ENCODE data around the gene COPG2.

Gene COPG2

DNA sequence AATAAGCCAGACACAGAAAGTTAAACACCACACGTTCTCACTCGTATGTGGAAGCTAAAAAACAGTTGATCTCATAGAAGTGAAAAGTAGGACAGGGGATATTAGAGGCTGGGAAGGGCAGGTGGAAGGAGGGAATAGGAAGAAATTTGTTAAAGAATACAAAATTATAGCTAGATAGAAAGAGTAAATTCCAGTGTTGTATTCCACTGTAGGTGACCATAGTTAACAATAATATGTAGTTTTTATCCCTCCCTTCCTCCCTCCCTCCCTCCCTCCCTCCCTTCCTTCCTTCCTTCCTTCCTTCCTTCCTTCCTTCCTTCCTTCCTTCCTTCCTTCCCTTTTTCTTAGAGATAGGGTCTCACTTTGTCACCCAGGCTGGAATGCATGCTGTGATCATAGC lies 196.6 kb downstream of the COPG2 start:
- DNase-seq: no peak

DNA sequence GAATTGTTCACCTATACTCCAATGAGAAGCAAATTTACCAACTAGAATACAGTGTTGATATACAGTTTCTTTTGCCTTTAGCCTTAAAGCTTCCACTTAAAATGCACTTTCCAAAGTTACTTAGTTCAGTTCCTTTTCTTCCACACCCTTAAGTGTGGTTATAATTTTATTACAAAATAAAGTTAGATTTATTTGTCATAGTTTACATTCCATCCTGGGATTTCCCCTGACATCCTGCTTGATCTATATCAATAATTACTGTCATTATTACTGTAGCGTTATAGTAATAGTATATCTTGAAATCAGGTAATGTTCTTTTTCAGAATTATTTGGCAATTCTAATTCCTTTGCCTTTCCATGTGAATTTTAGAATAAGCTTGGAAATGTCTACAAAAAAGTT lies 199.9 kb downstream of the COPG2 start:
- DNase-seq: no peak

DNA sequence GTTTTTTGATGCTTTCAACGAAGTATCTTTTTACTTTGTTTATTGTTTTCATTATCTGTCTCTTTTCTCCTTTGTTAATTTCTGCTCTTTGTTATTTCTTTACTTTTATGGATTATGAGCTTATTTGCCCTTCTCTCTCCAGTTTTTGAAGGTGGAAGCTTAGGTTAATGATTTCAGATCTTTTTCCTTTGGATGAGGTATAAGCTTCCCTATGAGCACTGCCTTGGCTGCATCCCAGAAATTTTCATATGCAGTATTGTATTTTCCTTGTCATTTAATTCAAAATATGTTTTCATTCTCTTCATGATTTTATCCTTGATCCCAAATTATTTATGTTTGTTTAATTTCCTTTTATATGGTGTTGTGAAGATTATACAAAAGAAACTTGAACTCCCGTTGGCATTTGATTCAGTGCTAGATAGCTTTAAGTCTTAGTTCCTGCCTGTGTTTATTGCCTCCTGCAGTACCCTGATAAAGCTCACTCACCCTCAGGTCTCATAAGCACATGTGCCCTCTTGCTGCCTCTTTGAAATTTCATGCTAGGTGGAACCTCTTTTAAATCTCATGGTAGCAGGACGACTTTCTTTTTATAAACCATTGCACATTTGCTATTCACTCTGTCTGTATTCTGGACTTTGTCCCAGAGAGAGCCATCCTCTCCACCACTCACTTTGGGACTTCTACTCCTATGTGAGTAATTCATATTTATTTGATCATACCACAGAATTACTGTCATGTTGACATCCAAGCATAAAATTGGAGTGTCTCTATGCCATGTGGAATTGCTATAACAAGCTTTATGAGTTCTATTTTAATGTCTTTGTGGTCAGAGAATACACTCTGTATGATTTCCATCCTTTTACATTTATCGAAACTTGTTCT lies 204.8 kb downstream of the COPG2 start:
- DNase-seq: no peak

DNA sequence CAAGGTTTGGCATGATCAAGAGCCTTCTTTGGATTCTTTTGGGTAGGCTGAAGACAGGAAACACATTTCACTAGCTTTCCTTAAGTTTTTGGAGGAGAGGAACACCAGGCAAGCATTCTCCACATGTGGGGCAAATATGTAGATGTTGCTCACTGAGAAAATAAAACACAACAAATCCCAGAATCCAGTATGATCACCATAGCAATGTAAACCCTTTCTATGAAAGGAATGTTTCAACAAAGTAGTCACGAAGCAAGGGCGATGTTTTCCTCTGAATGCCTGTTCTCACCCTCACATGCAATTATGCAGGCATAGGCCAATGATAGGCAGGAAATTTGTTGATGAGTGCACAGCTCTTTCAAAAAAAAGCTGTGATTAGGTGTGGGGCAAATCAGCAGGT lies 207.3 kb downstream of the COPG2 start:
- no peak for DNase-seq

DNA sequence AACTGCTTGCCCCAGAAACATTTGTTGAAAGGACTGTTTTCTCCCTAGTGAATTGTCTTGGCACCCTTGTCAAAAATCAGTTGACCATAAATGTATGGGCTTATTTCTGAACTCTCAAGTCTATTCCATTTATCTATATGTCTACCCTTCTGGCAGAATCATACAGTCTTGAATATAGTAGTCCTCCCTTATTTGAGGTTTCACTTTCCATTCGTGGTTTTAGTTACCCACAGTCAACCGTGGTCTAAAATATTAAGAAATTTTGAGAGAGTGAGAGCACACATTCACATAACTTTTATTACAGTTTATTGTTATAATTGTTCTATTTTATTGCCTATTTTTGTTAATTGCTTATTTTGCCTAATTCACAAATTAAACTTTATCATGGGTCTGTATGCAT lies 210.3 kb downstream of the COPG2 start:
- DNase-seq: no peak

Data from activated CD4-positive, CD25-positive, alpha-beta regulatory T cell treated with anti-CD3 and anti-CD28 coated beads, Interleukin-2, amount 50 U/mL, for 72 hours (primary cell).